ENCODE results near the gene SPINK8. TPM values are rescaled to one million over a fixed set of nuclear protein-coding genes. Genes with fewer than 3 reads are reported as not detected.

Gene SPINK8
- total and polyA plus RNA-seq, 2 donors (not counting 3 experiments of a cell fraction or from before 2014, with no cell fraction given) = not detected

DNA sequence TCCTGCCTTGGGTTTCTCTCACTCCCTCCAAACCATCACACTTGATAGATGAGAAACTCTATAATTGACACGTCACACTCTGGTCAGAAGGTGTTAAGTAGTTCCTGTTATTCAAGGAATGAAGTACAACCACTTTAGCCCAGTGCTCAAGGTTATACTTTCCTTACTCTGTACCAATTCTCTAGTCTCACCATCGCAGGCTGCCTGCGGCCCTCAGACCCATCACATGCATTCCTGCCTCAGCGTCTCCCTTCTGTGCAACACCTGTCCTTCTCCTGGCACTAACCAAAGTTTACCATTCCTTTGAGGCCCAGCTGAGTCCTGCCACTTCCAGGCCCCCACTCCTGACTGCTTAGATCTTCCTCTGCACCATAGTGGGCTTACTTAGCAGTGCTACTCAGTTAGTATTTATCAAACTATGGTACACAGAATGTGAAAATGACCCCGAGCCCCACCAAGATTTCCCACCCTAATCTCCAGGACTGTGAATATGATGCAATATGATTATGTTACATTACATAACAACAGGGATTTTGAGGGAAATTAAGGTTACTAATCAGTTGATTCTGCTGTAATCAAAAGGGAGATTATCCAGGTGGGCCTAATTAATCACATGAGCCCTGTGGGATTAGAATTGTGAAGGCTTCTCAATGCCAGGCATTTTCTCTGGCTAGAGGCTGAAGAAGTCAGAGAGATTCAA, 36.2 kb downstream of the SPINK8 start:
- DNase-seq (ENCODE audit: low read depth, low spot score) (no peak), FAIRE-seq (no peak)
- Histone ChIP-seq H3K9me3 (replicated peaks; ENCODE audit: control insufficient read depth, insufficient read depth, low read length) (no peaks in the 10 kb centered on the region), H3K9me1 (replicated peaks; ENCODE audit: control insufficient read depth, extremely low read depth, insufficient read depth, low read length) (no peaks in the 10 kb centered on the region), H3K4me1 (ENCODE audit: control insufficient read depth, extremely low read depth, insufficient read depth, low read length) (peaks cover 8% of the 10 kb centered on the region), H3K4me2 (ENCODE audit: insufficient read depth, low read length) (no peak overlapping the region), H3K4me3 (replicated peaks in 1 of 3; ENCODE audit: insufficient read depth in 1 of 3, low read depth in 1 of 3, low read length in 3 of 3) (no peak overlapping the region), H3K27me3 (ENCODE audit: control insufficient read depth in 2 of 2, insufficient read depth in 2 of 2, low read length in 2 of 2) (no peaks in the 10 kb centered on the region), H4K20me1 (replicated peaks; ENCODE audit: control insufficient read depth, extremely low read depth, insufficient read depth, low read length) (no peaks in the 10 kb centered on the region), H3K79me2 (ENCODE audit: control insufficient read depth, insufficient read depth, low read length) (peaks cover 11% of the 10 kb centered on the region), H3K9ac (replicated peaks; ENCODE audit: extremely low read depth, insufficient read depth, low read length) (no peak overlapping the region), H3K27ac (ENCODE audit: insufficient read depth, low read depth, low read length) (no peak overlapping the region), H3K36me3 (ENCODE audit: control insufficient read depth in 2 of 2, extremely low read depth in 1 of 2, insufficient read depth in 2 of 2, low read length in 2 of 2) (peaks cover 2 to 16% of the 10 kb centered on the region in 2 experiments), H2AFZ (ENCODE audit: low read depth, low read length) (no peak overlapping the region)
- TF ChIP-seq EZH2 (IDR thresholded peaks at IDR 0.05; ENCODE audit: borderline replicate concordance, low read depth, low read length, severe bottlenecking) = no peak
- TF ChIP-seq, protein P1, sequence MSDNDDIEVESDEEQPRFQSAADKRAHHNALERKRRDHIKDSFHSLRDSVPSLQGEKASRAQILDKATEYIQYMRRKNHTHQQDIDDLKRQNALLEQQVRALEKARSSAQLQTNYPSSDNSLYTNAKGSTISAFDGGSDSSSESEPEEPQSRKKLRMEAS (IDR thresholded peaks at IDR 0.05; ENCODE audit: insufficient read depth, insufficient read length) = no peak
- no peak for TF ChIP-seq POLR2A (IDR thresholded peaks at IDR 0.05; ENCODE audit: low read depth, low read length)
- no peak for TF ChIP-seq JUN (IDR thresholded peaks at IDR 0.05; ENCODE audit: borderline replicate concordance, insufficient read depth, insufficient read length, low read depth)
- TF ChIP-seq POLR2AphosphoS5 (IDR thresholded peaks at IDR 0.05; ENCODE audit: insufficient read depth, low read depth, low read length) = no peak
- TF ChIP-seq MYC (IDR thresholded peaks at IDR 0.05; ENCODE audit: low read depth, low read length) = no peak
- TF ChIP-seq GATA2 (IDR thresholded peaks at IDR 0.05; ENCODE audit: insufficient read depth, insufficient read length, low read depth, low read length) = no peak
- TF ChIP-seq, protein P2, sequence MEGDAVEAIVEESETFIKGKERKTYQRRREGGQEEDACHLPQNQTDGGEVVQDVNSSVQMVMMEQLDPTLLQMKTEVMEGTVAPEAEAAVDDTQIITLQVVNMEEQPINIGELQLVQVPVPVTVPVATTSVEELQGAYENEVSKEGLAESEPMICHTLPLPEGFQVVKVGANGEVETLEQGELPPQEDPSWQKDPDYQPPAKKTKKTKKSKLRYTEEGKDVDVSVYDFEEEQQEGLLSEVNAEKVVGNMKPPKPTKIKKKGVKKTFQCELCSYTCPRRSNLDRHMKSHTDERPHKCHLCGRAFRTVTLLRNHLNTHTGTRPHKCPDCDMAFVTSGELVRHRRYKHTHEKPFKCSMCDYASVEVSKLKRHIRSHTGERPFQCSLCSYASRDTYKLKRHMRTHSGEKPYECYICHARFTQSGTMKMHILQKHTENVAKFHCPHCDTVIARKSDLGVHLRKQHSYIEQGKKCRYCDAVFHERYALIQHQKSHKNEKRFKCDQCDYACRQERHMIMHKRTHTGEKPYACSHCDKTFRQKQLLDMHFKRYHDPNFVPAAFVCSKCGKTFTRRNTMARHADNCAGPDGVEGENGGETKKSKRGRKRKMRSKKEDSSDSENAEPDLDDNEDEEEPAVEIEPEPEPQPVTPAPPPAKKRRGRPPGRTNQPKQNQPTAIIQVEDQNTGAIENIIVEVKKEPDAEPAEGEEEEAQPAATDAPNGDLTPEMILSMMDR (IDR thresholded peaks at IDR 0.05; ENCODE audit: extremely low read depth in 1 of 2, insufficient read depth in 1 of 2, low read depth in 1 of 2, low read length in 2 of 2) = no peak
- no peak for TF ChIP-seq FOS (IDR thresholded peaks at IDR 0.05; ENCODE audit: borderline replicate concordance, insufficient read depth, low read length)
- no TSS peak for BruUV-seq (replicated peaks)
- dilution Hi-C loops (cut with MboI; ENCODE audit: extremely low pct_ligation_motif_present, low sequenced_read_pairs) = no loop called here
- intact Hi-C loops (cut with micrococcal nuclease) = no loop called here
- ChIA-PET CTCF (interaction anchor here (1.5 kb wide), 1 partner anchor 139 kb away, joined by 6 read pairs; no protein-coding TSS in a partner anchor), POLR2A (no interaction called here)

Measured in endothelial cell of umbilical vein (primary cell).